Measurements from ENCODE around the gene ADCY10. TPM values are rescaled to one million over a fixed set of nuclear protein-coding genes. Genes with fewer than 3 reads are reported as not detected.

ADCY10 gene
- total and polyA plus RNA-seq, 2 experiments from 2014 or later: not detected

- no peak for TF ChIP-seq CTCF (conservative IDR thresholded peaks at IDR 0.05; ENCODE audit: low read depth in 2 of 2)
- no peak for TF ChIP-seq EZH2phosphoT487 (IDR thresholded peaks at IDR 0.05; ENCODE audit: unreplicated experiment)
- TF ChIP-seq ZNF331 (CRISPR knock-in tag; IDR thresholded peaks at IDR 0.05; ENCODE audit: low read depth): no peak
Observed at GRCh38 chr1:167924102-167924501, 10.2 kb upstream of the ADCY10 start (continued).

- Mint-ChIP-seq H3K27ac (no peak overlapping the region), H3K4me3 (no peak overlapping the region)
- H3K4me2 ChIP-seq: no peak overlapping the region
- no peak for TF ChIP-seq STAT1 (IDR thresholded peaks at IDR 0.05; ENCODE audit: unreplicated experiment)
- TF ChIP-seq POLR2AphosphoS5 (IDR thresholded peaks at IDR 0.05; ENCODE audit: low read depth): no peak
- no peak for TF ChIP-seq CTCF (conservative IDR thresholded peaks at IDR 0.05; ENCODE audit: low read depth in 2 of 2)
- no peak for TF ChIP-seq REST (IDR thresholded peaks at IDR 0.05; ENCODE audit: unreplicated experiment)
- no peak for TF ChIP-seq NANOG (IDR thresholded peaks at IDR 0.05; ENCODE audit: borderline replicate concordance)
- no peak for TF ChIP-seq CREB1 (CRISPR knock-in tag; IDR thresholded peaks at IDR 0.05; ENCODE audit: low read depth)
- TF ChIP-seq EZH2phosphoT487 (IDR thresholded peaks at IDR 0.05; ENCODE audit: unreplicated experiment): no peak
- no peak for TF ChIP-seq ETS1 (IDR thresholded peaks at IDR 0.05)
Observed at GRCh38 chr1:167923324-167924056, 9.6 kb upstream of the ADCY10 start.

More at GRCh38 chr1:167923324-167924056, 9.6 kb upstream of the ADCY10 start:
- Histone ChIP-seq H3K9me2 (ENCODE audit: insufficient read depth) (no peaks in the 10 kb centered on the region), H3K4me1 (ENCODE audit: insufficient read depth) (peaks cover 27% of the 10 kb centered on the region), H3K36me3 (ENCODE audit: insufficient read depth) (no peaks in the 10 kb centered on the region), H3F3A (replicated peaks; ENCODE audit: low read depth) (no peaks in the 10 kb centered on the region), H4K20me1 (replicated peaks; ENCODE audit: insufficient read depth) (no peaks in the 10 kb centered on the region), H3K79me2 (replicated peaks; ENCODE audit: insufficient read depth) (peaks cover 6% of the 10 kb centered on the region), H3K27ac (ENCODE audit: low read depth) (no peak overlapping the region), H3K27me3 (ENCODE audit: insufficient read depth) (no peaks in the 10 kb centered on the region), H3K4me3 (no peak overlapping the region), H2AFZ (no peak overlapping the region)
- Mint-ChIP-seq H3K27me3 (ENCODE audit: insufficient read depth, low read depth, poor library complexity) (no peaks in the 10 kb centered on the region), H3K9me3 (no peaks in the 10 kb centered on the region), H3K4me1 (peaks cover 8% of the 10 kb centered on the region; the same call in 2 of the 3 replicates), H3K36me3 (ENCODE audit: low read depth) (no peaks in the 10 kb centered on the region)
- DNase-seq (ENCODE audit: low spot score) (no peak), ATAC-seq (no peak)

Measured in GM23338 (cell line).